Activated CD4-positive, CD25-positive, alpha-beta regulatory T cell treated with anti-CD3 and anti-CD28 coated beads, Interleukin-2, amount 50 U/mL, for 24 hours (primary cell): ENCODE measurements around the gene CNTNAP2.

Experiments
- ATAC-seq, 2 donors: fragments of 150-1000 bp; cut with Tn5 transposase; one replicate each; pipeline ENCODE4 v1.10.0; 2021; ENCODE audit warnings: mild to moderate bottlenecking in 1 of 2, moderate library complexity in 1 of 2

Gene CNTNAP2

DNA sequence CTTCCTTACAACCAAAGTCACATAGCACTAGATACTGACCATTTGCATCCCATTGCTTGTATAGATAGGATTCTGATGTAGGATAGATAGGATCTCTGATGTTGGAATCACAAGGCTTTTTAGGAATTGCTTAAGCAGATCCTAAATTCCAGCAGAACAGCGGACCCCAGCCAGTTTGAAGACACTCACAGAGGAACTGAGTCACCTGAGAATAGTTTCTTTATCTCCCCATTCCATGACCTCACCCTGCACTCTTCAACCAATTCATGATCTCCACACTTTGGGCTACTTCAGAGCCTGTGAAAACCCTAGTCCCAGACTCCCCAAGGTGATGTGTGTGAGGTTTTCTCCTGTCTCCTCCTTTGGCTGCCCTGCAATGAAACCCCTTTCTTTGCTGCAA lies 179.4 kb downstream of the CNTNAP2 start:
- ATAC-seq, result no peak

GRCh38 chr7:146314962-146315361 lies 198.4 kb downstream of the CNTNAP2 start:
- no peak for ATAC-seq

DNA sequence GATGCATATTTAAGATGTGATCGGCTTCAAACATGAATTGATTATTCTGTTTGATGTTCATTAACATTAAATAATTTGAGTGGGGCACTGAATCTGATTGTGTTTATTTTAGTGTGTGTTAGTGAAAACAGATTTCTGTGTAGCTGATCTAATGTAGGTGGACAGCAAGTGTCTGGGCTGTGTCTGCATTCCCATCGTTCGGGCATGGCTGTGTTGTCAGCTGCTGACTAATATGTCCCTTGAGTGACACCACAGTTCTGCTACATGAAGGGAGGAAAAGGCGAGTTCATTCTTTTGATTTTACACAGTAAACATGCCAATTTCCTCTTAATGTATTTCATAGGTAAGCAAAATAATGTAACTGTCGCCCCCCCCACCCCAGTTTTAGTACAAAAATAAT lies 203.0 kb downstream of the CNTNAP2 start:
- no peak for ATAC-seq

- ATAC-seq, result no peak
These were observed 204.7 kb downstream of the CNTNAP2 start for GRCh38 chr7:146321301-146321700.

GRCh38 chr7:146331369-146331768 lies 214.8 kb downstream of the CNTNAP2 start:
- ATAC-seq, result no peak

GRCh38 chr7:146345251-146345650 lies 228.7 kb downstream of the CNTNAP2 start:
- no peak for ATAC-seq

GRCh38 chr7:146346096-146346495 lies 229.5 kb downstream of the CNTNAP2 start:
- no peak for ATAC-seq

DNA sequence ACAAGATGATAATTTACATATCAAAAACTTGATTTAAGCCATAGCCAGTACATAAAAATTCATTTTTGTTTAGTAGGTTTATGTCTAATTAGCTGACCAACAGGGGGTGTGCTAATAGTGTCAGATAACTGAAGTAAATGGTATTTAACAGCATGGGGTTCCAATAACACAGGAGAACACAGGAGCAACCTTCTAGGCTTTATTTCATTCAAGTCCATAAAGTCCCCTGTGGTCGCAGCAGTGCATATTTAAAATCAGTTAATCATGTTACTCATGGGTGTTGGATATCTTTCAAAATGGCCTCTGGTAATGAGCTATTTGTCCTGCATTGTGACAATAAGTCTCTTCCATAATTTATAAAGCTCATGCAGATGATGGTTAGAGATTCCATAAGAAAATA lies 238.6 kb downstream of the CNTNAP2 start:
- no peak for ATAC-seq

DNA sequence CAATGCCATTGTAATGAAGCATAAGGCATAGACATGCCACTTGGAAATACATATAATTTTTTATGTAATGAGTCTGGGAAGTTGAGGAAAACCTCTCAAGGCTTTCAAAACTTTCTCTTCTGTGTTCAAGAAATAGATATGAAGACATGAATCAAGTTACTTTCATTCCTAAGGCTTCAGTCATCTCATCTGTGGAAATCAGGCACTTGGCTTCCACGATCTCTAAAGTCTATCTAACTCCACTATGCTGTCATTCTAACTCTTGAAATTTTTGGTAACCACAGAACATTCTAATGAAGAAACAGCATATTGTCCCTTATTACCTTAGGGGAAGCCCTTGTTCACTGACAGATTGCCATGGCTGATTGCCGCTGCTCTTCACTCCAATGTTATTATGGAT lies 242.6 kb downstream of the CNTNAP2 start:
- ATAC-seq, result no peak

DNA sequence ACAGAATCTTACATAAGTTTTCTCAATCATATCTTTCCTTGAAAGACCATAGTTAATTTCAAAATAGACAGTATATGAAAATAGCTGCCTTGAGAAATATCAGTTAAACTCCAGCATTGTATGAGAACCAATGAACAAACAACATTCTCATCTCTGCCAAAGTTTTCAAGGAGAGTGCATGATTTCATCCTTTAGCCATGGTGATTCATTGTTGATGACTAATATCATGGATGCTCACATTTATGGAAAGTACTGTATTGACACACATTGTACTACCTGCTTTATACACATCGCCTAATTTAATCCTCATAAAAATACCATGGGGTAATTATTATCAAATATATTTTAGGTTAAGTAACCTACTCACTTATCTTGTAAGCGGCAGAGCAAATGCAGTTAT lies 250.3 kb downstream of the CNTNAP2 start:
- no peak for ATAC-seq

- ATAC-seq, result no peak
These were observed 253.6 kb downstream of the CNTNAP2 start for GRCh38 chr7:146370171-146370570.

DNA sequence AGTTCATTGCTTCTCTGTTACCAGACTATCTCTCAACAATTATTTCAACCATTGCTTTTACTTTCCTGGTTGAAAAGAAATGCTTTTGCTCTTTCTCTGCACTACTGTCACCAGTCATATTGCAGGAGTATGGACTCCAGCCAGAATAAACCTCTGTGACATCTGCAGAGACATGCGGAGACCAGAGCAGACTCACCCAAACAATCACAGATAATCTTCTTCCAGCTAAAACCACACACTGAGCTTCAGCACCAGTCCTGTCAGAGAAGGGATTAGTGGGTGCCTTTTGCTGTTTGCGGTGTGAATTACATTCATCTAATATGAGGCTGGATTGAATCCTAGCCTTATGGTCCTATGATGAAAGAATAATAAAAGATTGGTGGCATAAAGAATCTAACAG lies 258.6 kb downstream of the CNTNAP2 start:
- ATAC-seq, result no peak

GRCh38 chr7:146378196-146378595 lies 261.6 kb downstream of the CNTNAP2 start:
- ATAC-seq, result no peak

DNA sequence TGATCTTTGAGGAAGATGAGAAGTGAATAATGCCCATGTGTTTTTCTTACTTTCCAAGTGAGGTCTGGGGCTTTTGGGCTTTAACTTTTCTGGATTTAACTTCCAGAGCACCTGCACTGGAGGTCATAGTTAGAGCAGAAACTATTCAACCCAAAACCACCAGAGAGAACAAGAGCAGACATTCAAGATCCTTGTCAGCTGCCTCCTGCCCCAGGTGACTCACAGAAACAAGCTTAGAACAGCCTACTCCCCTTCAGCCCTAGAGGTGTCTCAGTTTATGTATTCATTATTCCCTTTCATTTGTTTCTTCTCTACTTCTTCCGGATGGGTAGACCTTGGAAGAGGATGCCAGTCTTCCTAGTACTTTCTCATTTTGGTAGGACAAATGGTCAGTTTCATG lies 270.5 kb downstream of the CNTNAP2 start:
- no peak for ATAC-seq

- no peak for ATAC-seq
These were observed 272.3 kb downstream of the CNTNAP2 start for GRCh38 chr7:146388928-146389327.

GRCh38 chr7:146393346-146393745 lies 276.7 kb downstream of the CNTNAP2 start:
- no peak for ATAC-seq

DNA sequence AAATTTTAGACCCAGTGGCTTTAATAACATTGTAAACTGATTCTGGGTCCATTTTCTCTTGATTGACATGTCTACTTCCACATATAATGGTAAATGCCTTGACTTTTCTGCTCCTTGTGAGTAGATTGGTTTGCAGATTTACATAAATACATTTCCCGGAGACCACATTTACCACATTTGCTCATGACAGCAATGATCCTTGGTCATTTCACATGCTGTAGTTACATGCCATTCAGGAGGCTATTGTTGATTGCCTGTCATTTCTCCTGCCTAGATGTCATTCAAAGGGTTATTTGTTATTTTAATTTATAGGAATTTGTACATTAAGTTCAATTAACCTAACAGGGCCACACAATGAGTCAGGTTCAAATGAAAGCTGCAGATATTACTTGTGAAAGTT lies 280.5 kb downstream of the CNTNAP2 start:
- no peak for ATAC-seq

DNA sequence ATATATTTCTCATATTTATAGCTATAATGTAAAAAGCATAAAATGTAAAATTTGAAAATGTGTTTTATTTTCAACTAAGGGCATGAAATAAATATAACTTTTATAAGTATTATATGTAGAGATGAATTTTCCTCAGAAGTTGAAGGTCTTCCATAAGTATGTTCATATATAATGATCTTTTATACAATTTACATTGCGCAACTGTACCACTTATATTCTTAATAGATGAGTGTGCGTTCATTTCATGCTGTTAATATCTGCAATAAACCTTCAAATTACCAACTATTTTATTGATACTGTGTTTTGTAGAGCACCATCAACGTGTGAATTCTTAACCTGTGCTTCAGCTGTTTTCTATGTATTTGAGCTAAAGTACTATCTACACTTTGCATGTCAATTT lies 285.3 kb downstream of the CNTNAP2 start:
- no peak for ATAC-seq

DNA sequence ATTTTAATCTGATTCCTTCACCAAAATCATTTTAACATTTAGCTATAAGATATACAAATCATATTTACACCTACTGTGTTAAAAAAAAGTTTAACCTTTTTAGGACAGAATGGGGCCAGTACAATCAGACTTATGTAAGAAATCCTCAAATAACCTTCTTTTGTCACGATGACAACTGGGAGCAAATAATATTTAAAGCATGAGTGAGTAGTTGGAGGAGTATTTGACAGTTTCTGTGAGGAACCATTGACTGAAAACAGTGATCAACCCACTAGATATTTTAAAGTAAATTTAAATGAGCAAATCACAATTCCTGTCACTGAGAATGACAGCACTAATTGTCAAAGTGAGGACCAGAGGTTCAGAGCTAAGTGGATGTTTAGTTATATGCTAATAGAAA lies 289.1 kb downstream of the CNTNAP2 start:
- ATAC-seq, result no peak

- no peak for ATAC-seq
These were observed 295.4 kb downstream of the CNTNAP2 start for GRCh38 chr7:146411975-146412374.

DNA sequence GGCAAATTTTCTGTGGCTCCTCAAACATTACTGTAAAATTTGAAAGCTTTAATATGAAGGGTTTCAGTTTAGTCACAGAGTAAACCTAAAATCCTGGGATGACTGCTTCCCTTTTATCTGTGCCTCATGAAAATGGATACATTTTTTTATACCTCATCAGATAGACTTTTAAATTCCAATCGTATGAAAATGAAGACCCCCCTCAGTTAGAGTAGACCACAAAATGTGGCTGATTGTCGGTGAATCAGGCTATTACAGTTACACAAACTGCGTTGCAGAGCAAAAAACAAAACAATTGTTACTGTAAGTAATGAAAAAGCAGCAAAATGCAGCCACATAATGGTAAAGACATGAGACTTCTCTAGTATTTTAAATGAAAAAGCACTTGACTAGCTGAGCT lies 296.2 kb downstream of the CNTNAP2 start:
- no peak for ATAC-seq

- no peak for ATAC-seq
These were observed 297.8 kb downstream of the CNTNAP2 start for GRCh38 chr7:146414373-146414772.

DNA sequence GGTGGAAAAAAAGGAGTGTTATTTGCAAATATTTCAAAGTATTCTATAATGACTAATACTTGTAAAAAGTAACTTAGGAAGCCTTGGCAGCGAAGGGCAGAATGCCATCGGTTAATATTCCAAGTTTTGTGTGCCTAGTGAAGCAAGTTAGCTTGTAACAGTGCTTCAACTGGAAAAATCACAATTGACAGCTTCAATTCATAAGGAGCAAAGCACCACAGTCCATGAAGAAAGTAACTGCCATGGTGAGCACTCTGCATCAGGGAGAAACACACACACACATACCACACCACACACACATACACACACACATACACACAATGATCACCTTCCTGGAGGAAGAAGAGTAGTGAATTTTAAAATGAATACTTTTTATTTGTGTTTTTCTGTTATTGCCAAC lies 298.3 kb downstream of the CNTNAP2 start:
- no peak for ATAC-seq

DNA sequence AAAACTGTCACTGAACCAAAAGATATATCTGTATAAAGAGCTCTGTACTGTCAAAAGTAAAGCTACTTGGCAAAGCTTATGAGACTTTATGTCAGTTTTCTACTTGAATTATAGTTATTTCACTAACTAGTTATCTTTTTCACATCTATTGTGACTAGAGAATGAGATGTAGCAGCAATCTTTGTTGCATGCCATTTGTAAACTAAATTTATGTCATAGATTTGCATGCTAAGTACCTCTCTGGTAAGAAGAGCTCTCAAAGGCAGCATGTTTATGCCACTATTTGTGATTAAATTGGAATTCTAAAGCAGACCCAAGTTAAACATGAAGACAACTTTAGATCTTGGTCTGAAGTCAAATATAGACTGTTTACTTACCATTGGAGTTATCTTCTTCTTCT lies 300.6 kb downstream of the CNTNAP2 start:
- ATAC-seq, result no peak

DNA sequence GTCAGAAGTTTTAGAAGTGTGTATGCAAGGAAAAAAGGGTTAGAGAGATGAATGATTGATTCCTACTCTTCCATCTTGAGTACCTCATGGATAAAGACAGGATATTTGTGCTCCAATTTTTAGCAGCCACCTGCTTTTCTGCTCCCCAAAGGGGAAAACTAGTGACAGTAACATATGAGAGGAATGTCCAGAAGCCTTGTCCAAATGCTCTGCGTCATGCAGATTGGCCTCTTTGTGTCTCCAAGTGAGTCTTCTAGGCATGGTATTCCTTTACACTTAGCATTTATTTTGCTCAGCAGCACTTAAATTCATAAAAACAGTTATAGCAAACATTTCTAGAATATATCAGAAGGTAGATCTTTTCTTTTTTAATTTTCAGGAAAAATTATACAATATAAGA lies 306.8 kb downstream of the CNTNAP2 start:
- no peak for ATAC-seq

DNA sequence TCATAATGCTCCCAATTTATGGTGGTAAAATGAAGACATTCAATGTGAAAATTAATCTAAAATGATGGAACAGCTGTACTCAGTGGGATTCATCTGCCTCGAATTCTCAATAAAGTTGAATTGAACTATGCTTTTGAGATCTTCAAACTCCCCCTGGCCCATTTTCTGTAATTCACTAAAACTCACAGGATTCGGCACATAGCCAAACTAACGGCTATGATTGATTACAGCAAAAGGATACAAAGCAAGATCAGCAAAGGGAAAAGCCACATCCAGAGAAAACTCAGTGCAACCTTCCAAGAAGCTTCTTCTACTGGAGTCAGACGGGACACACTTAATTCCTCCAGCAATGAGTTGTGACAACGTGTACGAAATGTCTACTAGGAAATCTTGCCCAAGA lies 307.5 kb downstream of the CNTNAP2 start:
- ATAC-seq, result no peak
